Prostate gland (tissue), 2 donors: Measurements from ENCODE around the gene WWOX.

Experiments
- POLR2A ChIP-seq: fragments of 450-650 bp; IDR thresholded peaks from one replicate; pipeline ENCODE4 v1.6.1; 2016; ENCODE audit warnings: antibody characterized with exemption, mild to moderate bottlenecking
- TF ChIP-seq, protein P1 (sequence below), 4 experiments: fragments of 200-600 bp in 2 of 4; fragments of 450-650 bp in 2 of 4; sonication (generic) in 2 of 4; IDR thresholded peaks; 1 replicate in 3 of 4; 2 replicates in 1 of 4; pipeline ENCODE4 v1.5.1; 2016 to 2019; ENCODE audit warnings: antibody characterized with exemption in 4 of 4, mild to moderate bottlenecking in 2 of 4, moderate library complexity in 2 of 4

DNA sequence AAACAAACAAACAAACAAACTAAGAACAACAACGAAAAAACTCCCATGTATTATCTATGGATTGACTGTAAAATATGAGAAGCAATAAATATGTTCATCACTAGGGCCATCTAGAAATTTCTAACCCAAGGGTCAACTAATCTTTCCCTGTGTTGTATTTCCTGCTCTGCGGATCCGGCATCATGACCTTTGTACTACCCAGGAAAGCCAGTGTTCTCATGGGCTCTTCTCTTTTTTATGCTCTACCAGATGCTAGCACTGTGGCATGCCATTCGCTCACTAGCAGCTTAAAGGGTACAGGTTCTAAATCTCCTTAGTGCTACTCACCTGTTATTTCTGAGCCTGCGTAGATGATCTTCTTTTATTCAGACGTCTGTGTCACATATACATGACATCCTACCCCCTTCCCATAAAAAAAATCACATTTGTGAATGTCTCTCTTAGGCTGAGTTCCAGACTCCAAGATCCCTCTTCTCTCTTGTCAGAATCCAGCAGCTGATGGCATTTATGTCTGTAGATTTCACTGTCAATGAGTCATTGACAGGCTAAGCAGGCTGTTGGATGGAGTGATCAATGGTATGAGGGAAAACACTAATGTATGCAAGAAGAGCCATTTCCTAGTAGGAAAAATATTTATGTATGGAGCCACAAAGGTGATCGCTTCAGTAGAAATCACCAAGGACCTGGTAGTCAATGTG lies 100.0 kb downstream of the WWOX start:
- TF ChIP-seq POLR2A = no peak
- TF ChIP-seq, protein P1, sequence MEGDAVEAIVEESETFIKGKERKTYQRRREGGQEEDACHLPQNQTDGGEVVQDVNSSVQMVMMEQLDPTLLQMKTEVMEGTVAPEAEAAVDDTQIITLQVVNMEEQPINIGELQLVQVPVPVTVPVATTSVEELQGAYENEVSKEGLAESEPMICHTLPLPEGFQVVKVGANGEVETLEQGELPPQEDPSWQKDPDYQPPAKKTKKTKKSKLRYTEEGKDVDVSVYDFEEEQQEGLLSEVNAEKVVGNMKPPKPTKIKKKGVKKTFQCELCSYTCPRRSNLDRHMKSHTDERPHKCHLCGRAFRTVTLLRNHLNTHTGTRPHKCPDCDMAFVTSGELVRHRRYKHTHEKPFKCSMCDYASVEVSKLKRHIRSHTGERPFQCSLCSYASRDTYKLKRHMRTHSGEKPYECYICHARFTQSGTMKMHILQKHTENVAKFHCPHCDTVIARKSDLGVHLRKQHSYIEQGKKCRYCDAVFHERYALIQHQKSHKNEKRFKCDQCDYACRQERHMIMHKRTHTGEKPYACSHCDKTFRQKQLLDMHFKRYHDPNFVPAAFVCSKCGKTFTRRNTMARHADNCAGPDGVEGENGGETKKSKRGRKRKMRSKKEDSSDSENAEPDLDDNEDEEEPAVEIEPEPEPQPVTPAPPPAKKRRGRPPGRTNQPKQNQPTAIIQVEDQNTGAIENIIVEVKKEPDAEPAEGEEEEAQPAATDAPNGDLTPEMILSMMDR (IDR thresholded peaks at IDR 0.05) = no peak
